ENCODE data around the gene GPR15. TPM values are rescaled to one million over a fixed set of nuclear protein-coding genes. Genes with fewer than 3 reads are reported as not detected.
"Not testable (repeated sequence)": the region's sequence is repeated elsewhere in the genome, so short reads cannot be mapped to it uniquely, and the experiment has no call there.

GPR15 gene
- total RNA-seq, 1 experiment from 2014 or later, result not detected

DNA sequence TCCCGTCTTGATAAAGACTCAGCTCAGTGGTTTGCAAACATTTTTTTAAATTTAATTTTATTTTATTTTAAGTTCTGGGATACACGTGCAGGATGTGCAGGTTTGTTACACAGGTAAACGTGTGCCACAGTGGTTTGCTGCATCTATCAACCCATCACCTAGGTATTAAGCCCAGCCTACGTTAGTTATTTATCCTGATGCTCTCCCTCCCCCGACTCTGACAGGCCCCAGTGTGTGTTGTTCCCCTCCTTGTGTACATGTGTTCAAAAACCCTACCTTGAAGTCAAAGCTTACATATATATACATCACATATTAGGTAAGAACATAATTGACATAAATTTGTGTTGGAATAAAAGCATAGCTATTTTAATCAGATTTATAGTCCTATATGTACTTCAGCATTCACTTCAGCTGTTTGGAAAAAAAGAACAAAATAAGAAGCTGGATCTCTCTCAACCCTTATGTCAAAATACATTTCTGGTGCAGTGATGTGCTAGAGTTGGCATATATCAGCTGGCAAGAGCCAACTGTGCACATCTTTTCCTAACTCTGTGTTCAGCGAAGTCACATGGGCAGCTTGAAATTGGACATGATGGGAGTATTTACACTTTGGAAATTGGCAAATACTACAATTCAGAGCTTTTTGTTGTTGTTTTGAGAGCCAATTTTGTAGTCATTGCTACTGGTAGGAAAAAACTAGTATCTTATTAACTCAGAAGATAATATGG lies 26.5 kb downstream of the GPR15 start:
- no peak overlapping the region for H2BK20ac ChIP-seq (ENCODE audit: low read depth, low read length, poor library complexity, severe bottlenecking)
- H2BK120ac ChIP-seq (ENCODE audit: low read depth, low read length, poor library complexity, severe bottlenecking), result no peak overlapping the region
- H2AFZ ChIP-seq (ENCODE audit: low read length), result no peak overlapping the region
- no peaks in the 10 kb centered on the region for H3K9me3 ChIP-seq (ENCODE audit: control insufficient read depth, low read depth, low read length)
- H3K4me3 Mint-ChIP-seq, result no peak overlapping the region
- H3K9ac ChIP-seq (ENCODE audit: extremely low read depth, insufficient read length, low read length), result no peak overlapping the region
- no peak for TF ChIP-seq CTCF (conservative IDR thresholded peaks at IDR 0.05)
- H3K27ac ChIP-seq (ENCODE audit: insufficient read length, low read depth, low read length), result no peak overlapping the region
- H4K91ac ChIP-seq (ENCODE audit: insufficient read length, low read depth, low read length), result no peak overlapping the region
- H4K5ac ChIP-seq (ENCODE audit: insufficient read length, low read depth, low read length), result no peak overlapping the region
- no peak overlapping the region for H2AK5ac ChIP-seq (ENCODE audit: insufficient read length, low read length)
- no peaks in the 10 kb centered on the region for H4K20me1 ChIP-seq (ENCODE audit: control insufficient read depth, insufficient read depth, insufficient read length)
- H3K4me2 ChIP-seq (ENCODE audit: insufficient read depth, insufficient read length, low read length), result no peak overlapping the region
- no peak for DNase-seq
- H3K4me1 Mint-ChIP-seq, result no peaks in the 10 kb centered on the region
- no peaks in the 10 kb centered on the region for H3K79me1 ChIP-seq (ENCODE audit: insufficient read depth, low read depth, low read length, poor library complexity, severe bottlenecking)
- no peak overlapping the region for H2BK12ac ChIP-seq (ENCODE audit: insufficient read length, low read depth, low read length)
- no peak overlapping the region for H2BK5ac ChIP-seq (ENCODE audit: insufficient read length, low read length)
- no CpG with 5 or more reads among the region's 6 CpGs for WGBS (ENCODE audit: extremely low coverage, insufficient read length, low lambda C conversion rate)
- H3K27me3 ChIP-seq (ENCODE audit: insufficient read depth, low read length), result no peaks in the 10 kb centered on the region
- H3K4me1 ChIP-seq (ENCODE audit: insufficient read depth, low read length), result no peaks in the 10 kb centered on the region
- H3K23ac ChIP-seq (ENCODE audit: insufficient read length, low read depth, low read length), result no peak overlapping the region
- no peak overlapping the region for H2BK15ac ChIP-seq (ENCODE audit: low read depth, low read length)
- no peak overlapping the region for H3K56ac ChIP-seq (ENCODE audit: insufficient read length, low read depth, low read length)
- no peak overlapping the region for H3K18ac ChIP-seq (ENCODE audit: insufficient read length, low read depth, low read length)
- no peak overlapping the region for H3K4ac ChIP-seq (ENCODE audit: low read depth, low read length)
- no peaks in the 10 kb centered on the region; a peak in 1 of 5 replicates for H3K9me3 Mint-ChIP-seq
- no peak overlapping the region for H4K8ac ChIP-seq (replicated peaks; ENCODE audit: insufficient read length, low read depth, low read length)
- no peaks in the 10 kb centered on the region for H3K23me2 ChIP-seq (ENCODE audit: insufficient read length, low read depth, low read length, poor library complexity, severe bottlenecking)
- no peak overlapping the region for H3K14ac ChIP-seq (ENCODE audit: insufficient read depth, low read length)
- H3K27me3 Mint-ChIP-seq (ENCODE audit: low read depth), result no peaks in the 10 kb centered on the region
- H3T11ph ChIP-seq (ENCODE audit: low read length), result no peak overlapping the region
- no peaks in the 10 kb centered on the region for H3K36me3 Mint-ChIP-seq (ENCODE audit: insufficient read depth in 1 of 3, low read depth in 3 of 3)
- H3K27ac Mint-ChIP-seq, result no peak overlapping the region; a peak in 1 of 7 replicates
- H3K79me2 ChIP-seq (ENCODE audit: insufficient read depth, low read length), result no peaks in the 10 kb centered on the region

GRCh38 chr3:98559769-98560168 lies 28.0 kb downstream of the GPR15 start:
- H2AFZ ChIP-seq (ENCODE audit: low read length); H4K20me1 ChIP-seq (ENCODE audit: control insufficient read depth, insufficient read depth, insufficient read length); H4K8ac ChIP-seq (replicated peaks; ENCODE audit: insufficient read length, low read depth, low read length); H2BK15ac ChIP-seq (ENCODE audit: low read depth, low read length); H3K4me1 Mint-ChIP-seq; H3K4me2 ChIP-seq (ENCODE audit: insufficient read depth, insufficient read length, low read length); H2BK120ac ChIP-seq (ENCODE audit: low read depth, low read length, poor library complexity, severe bottlenecking); H3K9me3 ChIP-seq (ENCODE audit: control insufficient read depth, low read depth, low read length); H2BK5ac ChIP-seq (ENCODE audit: insufficient read length, low read length); H3T11ph ChIP-seq (ENCODE audit: low read length); H2BK20ac ChIP-seq (ENCODE audit: low read depth, low read length, poor library complexity, severe bottlenecking); H3K23me2 ChIP-seq (ENCODE audit: insufficient read length, low read depth, low read length, poor library complexity, severe bottlenecking); H4K91ac ChIP-seq (ENCODE audit: insufficient read length, low read depth, low read length); H3K27me3 Mint-ChIP-seq (ENCODE audit: low read depth); H3K14ac ChIP-seq (ENCODE audit: insufficient read depth, low read length); H3K79me1 ChIP-seq (ENCODE audit: insufficient read depth, low read depth, low read length, poor library complexity, severe bottlenecking); H3K36me3 Mint-ChIP-seq (ENCODE audit: insufficient read depth in 1 of 3, low read depth in 3 of 3); H3K27me3 ChIP-seq (ENCODE audit: insufficient read depth, low read length); H3K79me2 ChIP-seq (ENCODE audit: insufficient read depth, low read length); H3K9me3 Mint-ChIP-seq; H3K4me3 Mint-ChIP-seq; H3K27ac Mint-ChIP-seq; H3K23ac ChIP-seq (ENCODE audit: insufficient read length, low read depth, low read length); H3K4ac ChIP-seq (ENCODE audit: low read depth, low read length); H3K4me1 ChIP-seq (ENCODE audit: insufficient read depth, low read length); H2AK5ac ChIP-seq (ENCODE audit: insufficient read length, low read length); DNase-seq; H3K18ac ChIP-seq (ENCODE audit: insufficient read length, low read depth, low read length); H3K27ac ChIP-seq (ENCODE audit: insufficient read length, low read depth, low read length); H3K9ac ChIP-seq (ENCODE audit: extremely low read depth, insufficient read length, low read length); H2BK12ac ChIP-seq (ENCODE audit: insufficient read length, low read depth, low read length); H4K5ac ChIP-seq (ENCODE audit: insufficient read length, low read depth, low read length); H3K56ac ChIP-seq (ENCODE audit: insufficient read length, low read depth, low read length): not testable (repeated sequence)
- no CpG with 5 or more reads among the region's 2 CpGs for WGBS (ENCODE audit: extremely low coverage, insufficient read length, low lambda C conversion rate)
